Measurements from ENCODE around the gene OLFML2A.

GRCh38 chr9:124841075-124841821, 64.3 kb downstream of the OLFML2A start:
- TF ChIP-seq CTCF (IDR thresholded peaks at IDR 0.05 in 8 of 11, conservative IDR thresholded peaks at IDR 0.05 in 3 of 11) (no peak), POLR2AphosphoS5 (IDR thresholded peaks at IDR 0.05) (no peak)

Measured in spleen (tissue), 7 donors.